Measurements from ENCODE around the gene OIP5. TPM values are rescaled to one million over a fixed set of nuclear protein-coding genes. Genes with fewer than 3 reads are reported as not detected.

The OIP5 gene
- total and polyA plus RNA-seq, 9 of the 15 experiments (the other 6 are each of a cell fraction or from before 2014, with no cell fraction given): 8.3 to 54.8 (median 35.3) TPM

DNA sequence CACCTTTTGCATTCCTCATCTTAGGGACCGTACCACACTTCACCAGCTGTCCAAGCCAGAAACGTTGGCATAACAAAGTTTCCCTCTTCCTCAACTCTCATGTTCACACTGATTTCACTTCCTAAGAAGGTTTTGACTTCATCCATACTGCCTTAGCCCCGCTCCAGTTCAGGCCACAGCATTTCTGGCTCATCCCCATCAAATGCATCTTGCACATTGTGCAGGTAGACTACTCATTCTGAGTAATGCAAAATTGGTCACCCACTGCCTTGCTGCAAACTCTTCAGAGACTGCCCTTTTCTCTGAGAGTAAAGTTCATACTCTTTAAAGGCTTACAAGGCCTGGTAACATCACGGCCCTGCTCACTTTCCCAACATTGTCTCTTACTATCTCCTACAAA lies 9.1 kb upstream of the OIP5 start:
- Histone ChIP-seq H3K4me1 (replicated peaks in 1 of 2; ENCODE audit: control insufficient read depth in 2 of 2, insufficient read depth in 2 of 2, low read length in 2 of 2) (peaks cover 1 to 4% of the 10 kb centered on the region in 2 experiments; a peak in 2 of 5 replicates), H3K4me2 (ENCODE audit: insufficient read depth, low read length) (no peak overlapping the region), H3K4me3 (no peak overlapping the region), H2AFZ (ENCODE audit: low read depth, low read length) (no peak overlapping the region), H3K27me3 (ENCODE audit: control insufficient read depth in 2 of 2, insufficient read depth in 2 of 2, low read length in 2 of 2) (no peaks in the 10 kb centered on the region), H3K9me1 (ENCODE audit: control insufficient read depth, insufficient read depth, low read length) (no peaks in the 10 kb centered on the region), H3K9ac (ENCODE audit: insufficient read depth in 1 of 2, low read depth in 2 of 2, low read length in 2 of 2) (no peak overlapping the region), H3K9me3 (replicated peaks; ENCODE audit: control insufficient read depth, insufficient read depth, low read depth, low read length) (no peaks in the 10 kb centered on the region), H3K27ac (ENCODE audit: extremely low read depth, low read depth, low read length) (no peak overlapping the region), H3K79me2 (ENCODE audit: control insufficient read depth, insufficient read depth, low read length) (peaks cover 72% of the 10 kb centered on the region), H4K20me1 (replicated peaks; ENCODE audit: control insufficient read depth, insufficient read depth, low read length) (peaks cover 3% of the 10 kb centered on the region; the same call in 1 of the 2 replicates), H3K36me3 (ENCODE audit: control insufficient read depth, insufficient read depth, low read length) (peaks cover 93% of the 10 kb centered on the region)
- no peak for FAIRE-seq
- no TSS peak for BruUV-seq (replicated peaks)
- intact Hi-C loops (cut with micrococcal nuclease): no loop called here
- no peak for ATAC-seq
- ChIA-PET POLR2A (interaction anchor here (1.0 kb wide), 1 partner anchor 9 kb away, joined by 4 read pairs; the partner anchor contains the start of genes NUSAP1 and OIP5), CTCF (ENCODE audit: low intra/inter-chr PET ratio) (no interaction called here)
- in situ Hi-C loops (cut with MboI): no loop called here
- no peak for DNase-seq (ENCODE audit: extremely low read depth in 1 of 4, low spot score in 3 of 4)
- TF ChIP-seq HDAC3 (IDR thresholded peaks at IDR 0.05; ENCODE audit: borderline replicate concordance, partially characterized antibody): no peak
- no peak for TF ChIP-seq PTBP1 (IDR thresholded peaks at IDR 0.05; ENCODE audit: low read depth, low read length)
- no peak for TF ChIP-seq MIER1 (IDR thresholded peaks at IDR 0.05; ENCODE audit: low read depth)
- no peak for TF ChIP-seq MTA1 (IDR thresholded peaks at IDR 0.05; ENCODE audit: borderline replicate concordance)
- TF ChIP-seq NFXL1 (CRISPR knock-in tag; IDR thresholded peaks at IDR 0.05): no peak
- no peak for TF ChIP-seq DEAF1 (CRISPR knock-in tag; IDR thresholded peaks at IDR 0.05)
- TF ChIP-seq, protein P1, sequence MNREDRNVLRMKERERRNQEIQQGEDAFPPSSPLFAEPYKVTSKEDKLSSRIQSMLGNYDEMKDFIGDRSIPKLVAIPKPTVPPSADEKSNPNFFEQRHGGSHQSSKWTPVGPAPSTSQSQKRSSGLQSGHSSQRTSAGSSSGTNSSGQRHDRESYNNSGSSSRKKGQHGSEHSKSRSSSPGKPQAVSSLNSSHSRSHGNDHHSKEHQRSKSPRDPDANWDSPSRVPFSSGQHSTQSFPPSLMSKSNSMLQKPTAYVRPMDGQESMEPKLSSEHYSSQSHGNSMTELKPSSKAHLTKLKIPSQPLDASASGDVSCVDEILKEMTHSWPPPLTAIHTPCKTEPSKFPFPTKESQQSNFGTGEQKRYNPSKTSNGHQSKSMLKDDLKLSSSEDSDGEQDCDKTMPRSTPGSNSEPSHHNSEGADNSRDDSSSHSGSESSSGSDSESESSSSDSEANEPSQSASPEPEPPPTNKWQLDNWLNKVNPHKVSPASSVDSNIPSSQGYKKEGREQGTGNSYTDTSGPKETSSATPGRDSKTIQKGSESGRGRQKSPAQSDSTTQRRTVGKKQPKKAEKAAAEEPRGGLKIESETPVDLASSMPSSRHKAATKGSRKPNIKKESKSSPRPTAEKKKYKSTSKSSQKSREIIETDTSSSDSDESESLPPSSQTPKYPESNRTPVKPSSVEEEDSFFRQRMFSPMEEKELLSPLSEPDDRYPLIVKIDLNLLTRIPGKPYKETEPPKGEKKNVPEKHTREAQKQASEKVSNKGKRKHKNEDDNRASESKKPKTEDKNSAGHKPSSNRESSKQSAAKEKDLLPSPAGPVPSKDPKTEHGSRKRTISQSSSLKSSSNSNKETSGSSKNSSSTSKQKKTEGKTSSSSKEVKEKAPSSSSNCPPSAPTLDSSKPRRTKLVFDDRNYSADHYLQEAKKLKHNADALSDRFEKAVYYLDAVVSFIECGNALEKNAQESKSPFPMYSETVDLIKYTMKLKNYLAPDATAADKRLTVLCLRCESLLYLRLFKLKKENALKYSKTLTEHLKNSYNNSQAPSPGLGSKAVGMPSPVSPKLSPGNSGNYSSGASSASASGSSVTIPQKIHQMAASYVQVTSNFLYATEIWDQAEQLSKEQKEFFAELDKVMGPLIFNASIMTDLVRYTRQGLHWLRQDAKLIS (CRISPR knock-in tag; IDR thresholded peaks at IDR 0.05): no peak
- TF ChIP-seq FOSL1 (tag; conservative IDR thresholded peaks at IDR 0.05): no peak
- no peak for TF ChIP-seq ARID3A (IDR thresholded peaks at IDR 0.05; ENCODE audit: borderline replicate concordance, low read depth, low read length)
- no peak for TF ChIP-seq TAF1 (IDR thresholded peaks at IDR 0.05; ENCODE audit: control insufficient read depth, extremely low read depth, insufficient read depth, low read length, severe bottlenecking)
- no peak for TF ChIP-seq CC2D1A (IDR thresholded peaks at IDR 0.05)
- no peak for TF ChIP-seq TCF3 (CRISPR knock-in tag; IDR thresholded peaks at IDR 0.05)
- TF ChIP-seq MTA2 (IDR thresholded peaks at IDR 0.05; ENCODE audit: low read depth): no peak
- TF ChIP-seq TEAD2 (tag; IDR thresholded peaks at IDR 0.05): no peak
- WGBS (ENCODE audit: insufficient coverage, low coverage, missing lambda C conversion rate): 87% methylated on average over 3 of the region's 4 CpGs

All from K562 (cell line).